HepG2 (cell line): Measurements from ENCODE around the gene IGF2BP1. TPM values are rescaled to one million over a fixed set of nuclear protein-coding genes. Genes with fewer than 3 reads are reported as not detected.

Source experiments
- BHLHE40 ChIP-seq: IDR thresholded peaks from 2 replicates; pipeline ENCODE4 v1.6.1; 2011; ENCODE audit warnings: low read length, improper control_type of control experiment
- ETV5 ChIP-seq: IDR thresholded peaks from 2 replicates; pipeline ENCODE4 v1.6.1; 2018; ENCODE audit warnings: missing biosample characterization, missing genetic modification reagents, inconsistent platforms, borderline replicate concordance
- HNRNPK ChIP-seq: fragments of 200-400 bp; formaldehyde crosslinking; IDR thresholded peaks from 2 replicates; pipeline ENCODE4 v1.6.1; 2018; ENCODE audit warnings: low read length, low read depth, moderate library complexity, mild to moderate bottlenecking; ENCODE audit not compliant: poor library complexity, severe bottlenecking
- HOXA7 ChIP-seq: sonication (generic); formaldehyde crosslinking; IDR thresholded peaks from 2 replicates; pipeline ENCODE4 v1.8.1; 2022; ENCODE audit warnings: mild to moderate bottlenecking, missing genetic modification reagents, moderate library complexity
- KAT8 ChIP-seq: IDR thresholded peaks from 2 replicates; pipeline ENCODE4 v1.6.1; 2016; ENCODE audit warnings: missing genetic modification reagents, missing compliant biosample characterization
- MEIS1 ChIP-seq: sonication (generic); formaldehyde crosslinking; IDR thresholded peaks from 2 replicates; pipeline ENCODE4 v1.9.0; 2021; ENCODE audit warnings: mild to moderate bottlenecking, missing genetic modification reagents, moderate library complexity, borderline replicate concordance
- MYC ChIP-seq: sonication (generic); formaldehyde crosslinking; IDR thresholded peaks from 2 replicates; pipeline ENCODE4 v1.9.0; 2021; ENCODE audit warnings: missing genetic modification reagents, borderline replicate concordance
- TMF1 ChIP-seq: sonication (generic); formaldehyde crosslinking; IDR thresholded peaks from 2 replicates; pipeline ENCODE4 v1.8.1; 2022; ENCODE audit warnings: low read depth, missing genetic modification reagents
- ZBTB8A ChIP-seq: sonication (generic); formaldehyde crosslinking; IDR thresholded peaks from 2 replicates; pipeline ENCODE4 v1.4.0; 2020; ENCODE audit warnings: mild to moderate bottlenecking, low read depth, missing genetic modification reagents, borderline replicate concordance
- ZMYM4 ChIP-seq: sonication (generic); formaldehyde crosslinking; IDR thresholded peaks from 2 replicates; pipeline ENCODE4 v1.8.1; 2023; ENCODE audit warnings: mild to moderate bottlenecking, missing genetic modification reagents
- ZNF160 ChIP-seq: sonication (generic); formaldehyde crosslinking; IDR thresholded peaks from 2 replicates; pipeline ENCODE4 v1.8.0; 2022; ENCODE audit warnings: mild to moderate bottlenecking, inconsistent platforms, missing genetic modification reagents
- ZNF777 ChIP-seq: sonication (generic); formaldehyde crosslinking; IDR thresholded peaks from 2 replicates; pipeline ENCODE4 v1.4.0; 2020; ENCODE audit warnings: missing genetic modification reagents
- ZNF83 ChIP-seq: sonication (generic); formaldehyde crosslinking; IDR thresholded peaks from 2 replicates; pipeline ENCODE4 v1.4.0; 2020; ENCODE audit warnings: missing genetic modification reagents, mild to moderate bottlenecking, borderline replicate concordance
- polyA plus RNA-seq, 8 experiments: library from polyadenylated mRNA; depleted of rRNA in 3 of 8; stranded (reverse) in 7 of 8; unstranded in 1 of 8; fragments of >200 nt; fragmentation: Illumina TruSeq in 4 of 8; extraction: Trizol in 4 of 8; gene quantifications; 2 replicates each; pipeline versions ENCODE4 v1.2.1 to v1.2.3, GENCODE V29; 2011 to 2016; ENCODE audit warnings: low read depth in 4 of 8, missing spikeins in 1 of 8, mixed read lengths in 1 of 8; ENCODE audit not compliant: insufficient read depth in 1 of 8
- total RNA-seq, 5 experiments: library from RNA; depleted of rRNA; stranded (reverse); fragments of >200 nt; fragmentation: Illumina TruSeq; extraction: Trizol; gene quantifications; 2 replicates each; pipeline ENCODE4 v1.2.3, GENCODE V29; 2016; ENCODE audit warnings: low read depth in 1 of 5
- TF ChIP-seq, protein P1 (sequence below): IDR thresholded peaks from 2 replicates; pipeline ENCODE4 v1.6.1; 2012; ENCODE audit warnings: low read depth, low read length, improper control_type of control experiment
- TF ChIP-seq, protein P2 (sequence below): sonication (generic); formaldehyde crosslinking; IDR thresholded peaks from 2 replicates; pipeline ENCODE4 v1.5.0; 2020; ENCODE audit warnings: mild to moderate bottlenecking, missing genetic modification reagents
- TF ChIP-seq, protein P3 (sequence below): sonication (generic); formaldehyde crosslinking; conservative IDR thresholded peaks from 2 replicates; pipeline ENCODE4 v1.4.0; 2020; ENCODE audit warnings: mild to moderate bottlenecking, missing genetic modification reagents, moderate library complexity
- TF ChIP-seq, protein P4 (sequence below): sonication (generic); formaldehyde crosslinking; IDR thresholded peaks from 2 replicates; pipeline ENCODE4 v1.4.0; 2020; ENCODE audit warnings: missing genetic modification reagents
- TF ChIP-seq, protein P5 (sequence below): sonication (generic); formaldehyde crosslinking; IDR thresholded peaks from 2 replicates; pipeline ENCODE4 v1.4.0; 2020; ENCODE audit warnings: missing genetic modification reagents, borderline replicate concordance

IGF2BP1 gene
- total and polyA plus RNA-seq, 2 of the 13 experiments (the other 11 are each of a cell fraction or from before 2014, with no cell fraction given): 29.7 to 75.1 TPM

DNA sequence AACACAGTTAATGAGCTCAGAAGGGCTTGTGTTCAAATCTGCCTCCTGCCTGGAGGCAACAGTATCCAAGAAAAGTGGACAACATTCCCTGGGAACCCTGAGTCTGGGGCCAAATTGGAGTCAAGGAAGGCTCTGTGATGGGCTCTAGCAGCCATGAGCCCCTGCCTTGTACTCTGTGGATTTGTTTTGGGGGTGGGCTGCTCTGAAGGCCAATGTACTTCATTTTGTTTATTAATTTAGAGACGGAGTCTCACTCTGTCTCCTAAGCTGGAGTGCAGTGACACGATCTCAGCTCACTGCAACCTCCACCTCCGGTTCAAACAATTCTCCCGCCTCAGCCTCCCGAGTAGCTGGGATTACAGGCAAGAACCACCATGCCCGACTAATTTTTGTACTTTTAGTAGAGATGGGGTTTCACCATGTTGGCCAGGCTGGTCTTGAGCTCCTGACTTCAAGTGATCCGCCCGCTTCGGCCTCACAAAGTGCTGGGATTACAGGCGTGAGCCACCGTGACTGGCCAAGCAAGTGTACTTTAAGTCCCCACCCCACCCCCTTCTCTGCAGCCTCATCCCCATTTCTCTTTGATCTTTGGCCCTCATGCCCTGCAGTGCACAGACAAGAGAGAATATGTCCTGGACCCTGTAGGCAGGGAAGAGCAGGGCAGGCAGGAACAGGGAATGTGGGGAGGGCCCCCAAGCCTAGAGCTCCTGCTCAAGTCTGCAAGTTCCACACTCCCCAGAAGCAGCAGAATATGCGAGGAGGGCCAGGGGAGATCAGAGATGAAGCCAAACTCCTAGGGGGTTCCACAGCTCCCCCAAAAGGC, 26.1 kb upstream of the IGF2BP1 start (continued):
- TF ChIP-seq, protein P1, sequence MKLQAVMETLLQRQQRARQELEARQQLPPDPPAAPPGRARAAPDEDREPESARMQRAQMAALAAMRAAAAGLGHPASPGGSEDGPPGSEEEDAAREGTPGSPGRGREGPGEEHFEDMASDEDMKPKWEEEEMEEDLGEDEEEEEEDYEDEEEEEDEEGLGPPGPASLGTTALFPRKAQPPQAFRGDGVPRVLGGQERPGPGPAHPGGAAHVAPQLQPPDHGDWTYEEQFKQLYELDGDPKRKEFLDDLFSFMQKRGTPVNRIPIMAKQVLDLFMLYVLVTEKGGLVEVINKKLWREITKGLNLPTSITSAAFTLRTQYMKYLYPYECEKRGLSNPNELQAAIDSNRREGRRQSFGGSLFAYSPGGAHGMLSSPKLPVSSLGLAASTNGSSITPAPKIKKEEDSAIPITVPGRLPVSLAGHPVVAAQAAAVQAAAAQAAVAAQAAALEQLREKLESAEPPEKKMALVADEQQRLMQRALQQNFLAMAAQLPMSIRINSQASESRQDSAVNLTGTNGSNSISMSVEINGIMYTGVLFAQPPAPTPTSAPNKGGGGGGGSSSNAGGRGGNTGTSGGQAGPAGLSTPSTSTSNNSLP: peak; percentile 38; the same call in 1 of the 2 replicates
- TF ChIP-seq ZNF160 (CRISPR knock-in tag) (no peak; the same call in none of the 2 replicates), ZBTB8A (CRISPR knock-in tag) (no peak), ETV5 (CRISPR knock-in tag) (peak; percentile 63), ZNF83 (CRISPR knock-in tag) (no peak), HOXA7 (CRISPR knock-in tag) (no peak), HNRNPK (no peak), ZMYM4 (peak; percentile 71; the same call in 1 of the 2 replicates), TMF1 (CRISPR knock-in tag) (peak; percentile 75), MYC (CRISPR knock-in tag) (peak; percentile 72; the same call in 1 of the 2 replicates), ZNF777 (CRISPR knock-in tag) (no peak), MEIS1 (CRISPR knock-in tag) (no peak), KAT8 (CRISPR knock-in tag) (peak; percentile 69), BHLHE40 (peak; percentile 67)
- TF ChIP-seq, protein P2, sequence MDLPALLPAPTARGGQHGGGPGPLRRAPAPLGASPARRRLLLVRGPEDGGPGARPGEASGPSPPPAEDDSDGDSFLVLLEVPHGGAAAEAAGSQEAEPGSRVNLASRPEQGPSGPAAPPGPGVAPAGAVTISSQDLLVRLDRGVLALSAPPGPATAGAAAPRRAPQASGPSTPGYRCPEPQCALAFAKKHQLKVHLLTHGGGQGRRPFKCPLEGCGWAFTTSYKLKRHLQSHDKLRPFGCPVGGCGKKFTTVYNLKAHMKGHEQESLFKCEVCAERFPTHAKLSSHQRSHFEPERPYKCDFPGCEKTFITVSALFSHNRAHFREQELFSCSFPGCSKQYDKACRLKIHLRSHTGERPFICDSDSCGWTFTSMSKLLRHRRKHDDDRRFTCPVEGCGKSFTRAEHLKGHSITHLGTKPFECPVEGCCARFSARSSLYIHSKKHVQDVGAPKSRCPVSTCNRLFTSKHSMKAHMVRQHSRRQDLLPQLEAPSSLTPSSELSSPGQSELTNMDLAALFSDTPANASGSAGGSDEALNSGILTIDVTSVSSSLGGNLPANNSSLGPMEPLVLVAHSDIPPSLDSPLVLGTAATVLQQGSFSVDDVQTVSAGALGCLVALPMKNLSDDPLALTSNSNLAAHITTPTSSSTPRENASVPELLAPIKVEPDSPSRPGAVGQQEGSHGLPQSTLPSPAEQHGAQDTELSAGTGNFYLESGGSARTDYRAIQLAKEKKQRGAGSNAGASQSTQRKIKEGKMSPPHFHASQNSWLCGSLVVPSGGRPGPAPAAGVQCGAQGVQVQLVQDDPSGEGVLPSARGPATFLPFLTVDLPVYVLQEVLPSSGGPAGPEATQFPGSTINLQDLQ (CRISPR knock-in tag): no peak; the same call in 1 of the 2 replicates
- TF ChIP-seq, protein P3, sequence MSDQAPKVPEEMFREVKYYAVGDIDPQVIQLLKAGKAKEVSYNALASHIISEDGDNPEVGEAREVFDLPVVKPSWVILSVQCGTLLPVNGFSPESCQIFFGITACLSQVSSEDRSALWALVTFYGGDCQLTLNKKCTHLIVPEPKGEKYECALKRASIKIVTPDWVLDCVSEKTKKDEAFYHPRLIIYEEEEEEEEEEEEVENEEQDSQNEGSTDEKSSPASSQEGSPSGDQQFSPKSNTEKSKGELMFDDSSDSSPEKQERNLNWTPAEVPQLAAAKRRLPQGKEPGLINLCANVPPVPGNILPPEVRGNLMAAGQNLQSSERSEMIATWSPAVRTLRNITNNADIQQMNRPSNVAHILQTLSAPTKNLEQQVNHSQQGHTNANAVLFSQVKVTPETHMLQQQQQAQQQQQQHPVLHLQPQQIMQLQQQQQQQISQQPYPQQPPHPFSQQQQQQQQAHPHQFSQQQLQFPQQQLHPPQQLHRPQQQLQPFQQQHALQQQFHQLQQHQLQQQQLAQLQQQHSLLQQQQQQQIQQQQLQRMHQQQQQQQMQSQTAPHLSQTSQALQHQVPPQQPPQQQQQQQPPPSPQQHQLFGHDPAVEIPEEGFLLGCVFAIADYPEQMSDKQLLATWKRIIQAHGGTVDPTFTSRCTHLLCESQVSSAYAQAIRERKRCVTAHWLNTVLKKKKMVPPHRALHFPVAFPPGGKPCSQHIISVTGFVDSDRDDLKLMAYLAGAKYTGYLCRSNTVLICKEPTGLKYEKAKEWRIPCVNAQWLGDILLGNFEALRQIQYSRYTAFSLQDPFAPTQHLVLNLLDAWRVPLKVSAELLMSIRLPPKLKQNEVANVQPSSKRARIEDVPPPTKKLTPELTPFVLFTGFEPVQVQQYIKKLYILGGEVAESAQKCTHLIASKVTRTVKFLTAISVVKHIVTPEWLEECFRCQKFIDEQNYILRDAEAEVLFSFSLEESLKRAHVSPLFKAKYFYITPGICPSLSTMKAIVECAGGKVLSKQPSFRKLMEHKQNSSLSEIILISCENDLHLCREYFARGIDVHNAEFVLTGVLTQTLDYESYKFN (CRISPR knock-in tag): peak; percentile 97
- TF ChIP-seq, protein P4, sequence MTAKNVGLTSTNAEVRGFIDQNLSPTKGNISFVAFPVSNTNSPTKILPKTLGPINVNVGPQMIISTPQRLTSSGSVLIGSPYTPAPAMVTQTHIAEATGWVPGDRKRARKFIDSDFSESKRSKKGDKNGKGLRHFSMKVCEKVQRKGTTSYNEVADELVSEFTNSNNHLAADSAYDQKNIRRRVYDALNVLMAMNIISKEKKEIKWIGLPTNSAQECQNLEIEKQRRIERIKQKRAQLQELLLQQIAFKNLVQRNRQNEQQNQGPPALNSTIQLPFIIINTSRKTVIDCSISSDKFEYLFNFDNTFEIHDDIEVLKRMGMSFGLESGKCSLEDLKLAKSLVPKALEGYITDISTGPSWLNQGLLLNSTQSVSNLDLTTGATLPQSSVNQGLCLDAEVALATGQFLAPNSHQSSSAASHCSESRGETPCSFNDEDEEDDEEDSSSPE (CRISPR knock-in tag): peak; percentile 45; the same call in 1 of the 2 replicates
- TF ChIP-seq, protein P5, sequence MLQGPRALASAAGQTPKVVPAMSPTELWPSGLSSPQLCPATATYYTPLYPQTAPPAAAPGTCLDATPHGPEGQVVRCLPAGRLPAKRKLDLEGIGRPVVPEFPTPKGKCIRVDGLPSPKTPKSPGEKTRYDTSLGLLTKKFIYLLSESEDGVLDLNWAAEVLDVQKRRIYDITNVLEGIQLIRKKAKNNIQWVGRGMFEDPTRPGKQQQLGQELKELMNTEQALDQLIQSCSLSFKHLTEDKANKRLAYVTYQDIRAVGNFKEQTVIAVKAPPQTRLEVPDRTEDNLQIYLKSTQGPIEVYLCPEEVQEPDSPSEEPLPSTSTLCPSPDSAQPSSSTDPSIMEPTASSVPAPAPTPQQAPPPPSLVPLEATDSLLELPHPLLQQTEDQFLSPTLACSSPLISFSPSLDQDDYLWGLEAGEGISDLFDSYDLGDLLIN: no peak
